Measurements from ENCODE around the gene RNASEL. TPM values are rescaled to one million over a fixed set of nuclear protein-coding genes. Genes with fewer than 3 reads are reported as not detected.
"Not testable (repeated sequence)": the region's sequence is repeated elsewhere in the genome, so short reads cannot be mapped to it uniquely, and the experiment has no call there.

RNASEL gene
- 10 to 100 TPM; 13.2 to 22.3 TPM for total RNA-seq
- long read RNA-seq, full-length matches to known transcripts = 21 of 44 reads
- long read RNA-seq, partial matches to known transcripts = 22 of 44 reads
- long read RNA-seq, other reads (novel, unspliced or antisense) = 1 of 44 reads

GRCh38 chr1:182588500-182589396 lies at the start of gene RNASEL:
Gene RNASEL, minus strand, starts transcription at chr1:182589256. Its CDS starts 2,450 bp downstream, at chr1:182586806.
- intact Hi-C loops (cut with DNase I, micrococcal nuclease) = no loop called here
- ATAC-seq (peak; percentile 91), DNase-seq (peak; percentile 84 to 85)

GRCh38 chr1:182637769-182638168 lies 48.7 kb upstream of the RNASEL start:
- intact Hi-C loops (cut with DNase I, micrococcal nuclease) = no loop called here
- no peak for DNase-seq
- ATAC-seq = no peak

- ATAC-seq = no peak
- intact Hi-C loops (cut with DNase I, micrococcal nuclease) = no loop called here
- no peak for DNase-seq
Observed at GRCh38 chr1:182635871-182636270, 46.8 kb upstream of the RNASEL start.

GRCh38 chr1:182634306-182635072 lies 45.4 kb upstream of the RNASEL start:
- intact Hi-C loops (cut with DNase I, micrococcal nuclease) = no loop called here
- DNase-seq = no peak
- ATAC-seq = no peak

- ATAC-seq (peak; percentile 76), DNase-seq (peak in 1 of 2 donors; percentile 21)
- intact Hi-C loops (cut with DNase I, micrococcal nuclease) = no loop called here
Observed at GRCh38 chr1:182633657-182634281, 44.7 kb upstream of the RNASEL start.

GRCh38 chr1:182633031-182633430 lies 44.0 kb upstream of the RNASEL start:
- ATAC-seq = no peak
- intact Hi-C loops (cut with DNase I, micrococcal nuclease) = no loop called here
- DNase-seq = no peak

GRCh38 chr1:182632441-182632857 lies 43.4 kb upstream of the RNASEL start:
- DNase-seq (peak in 1 of 2 donors; percentile 22), ATAC-seq (peak; percentile 39)
- intact Hi-C loops (cut with DNase I, micrococcal nuclease) = not testable (repeated sequence)

GRCh38 chr1:182631954-182632353 lies 42.9 kb upstream of the RNASEL start:
- intact Hi-C loops (cut with DNase I, micrococcal nuclease) = no loop called here
- no peak for ATAC-seq

GRCh38 chr1:182631053-182631677 lies 42.1 kb upstream of the RNASEL start:
- peak; percentile 53 for ATAC-seq
- intact Hi-C loops (cut with DNase I, micrococcal nuclease) = no loop called here
- no peak for DNase-seq

More at GRCh38 chr1:182631954-182632353, 42.9 kb upstream of the RNASEL start:
- no peak for DNase-seq

- DNase-seq (no peak), ATAC-seq (no peak)
- intact Hi-C loops (cut with DNase I, micrococcal nuclease) = no loop called here
Observed at GRCh38 chr1:182630586-182630985, 41.5 kb upstream of the RNASEL start.

GRCh38 chr1:182629499-182630096 lies 40.5 kb upstream of the RNASEL start:
- ATAC-seq (no peak), DNase-seq (no peak)
- intact Hi-C loops (cut with DNase I, micrococcal nuclease) = no loop called here

GRCh38 chr1:182629080-182629479 lies 40.0 kb upstream of the RNASEL start:
- DNase-seq (no peak), ATAC-seq (no peak)
- intact Hi-C loops (cut with DNase I, micrococcal nuclease) = no loop called here

GRCh38 chr1:182628657-182629056 lies 39.6 kb upstream of the RNASEL start:
- intact Hi-C loops (cut with DNase I, micrococcal nuclease) = no loop called here
- ATAC-seq (no peak), DNase-seq (no peak)

- DNase-seq = no peak
- intact Hi-C loops (cut with DNase I, micrococcal nuclease) = no loop called here
- ATAC-seq = no peak
Observed at GRCh38 chr1:182627622-182628021, 38.6 kb upstream of the RNASEL start.

- intact Hi-C loops (cut with DNase I, micrococcal nuclease) = no loop called here
- DNase-seq = no peak
- ATAC-seq = no peak
Observed at GRCh38 chr1:182626527-182626926, 37.5 kb upstream of the RNASEL start.

GRCh38 chr1:182625719-182626504 lies 36.9 kb upstream of the RNASEL start:
- intact Hi-C loops (cut with DNase I, micrococcal nuclease) = no loop called here
- no peak for ATAC-seq
- no peak for DNase-seq

- DNase-seq (no peak), ATAC-seq (no peak)
- intact Hi-C loops (cut with DNase I, micrococcal nuclease) = no loop called here
Observed at GRCh38 chr1:182625024-182625423, 36.0 kb upstream of the RNASEL start.

- no peak for ATAC-seq
- no peak for DNase-seq
- intact Hi-C loops (cut with DNase I, micrococcal nuclease) = no loop called here
Observed at GRCh38 chr1:182624577-182624976, 35.5 kb upstream of the RNASEL start.
